ENCODE measurements around the gene SAMD9.

The SAMD9 gene

DNA sequence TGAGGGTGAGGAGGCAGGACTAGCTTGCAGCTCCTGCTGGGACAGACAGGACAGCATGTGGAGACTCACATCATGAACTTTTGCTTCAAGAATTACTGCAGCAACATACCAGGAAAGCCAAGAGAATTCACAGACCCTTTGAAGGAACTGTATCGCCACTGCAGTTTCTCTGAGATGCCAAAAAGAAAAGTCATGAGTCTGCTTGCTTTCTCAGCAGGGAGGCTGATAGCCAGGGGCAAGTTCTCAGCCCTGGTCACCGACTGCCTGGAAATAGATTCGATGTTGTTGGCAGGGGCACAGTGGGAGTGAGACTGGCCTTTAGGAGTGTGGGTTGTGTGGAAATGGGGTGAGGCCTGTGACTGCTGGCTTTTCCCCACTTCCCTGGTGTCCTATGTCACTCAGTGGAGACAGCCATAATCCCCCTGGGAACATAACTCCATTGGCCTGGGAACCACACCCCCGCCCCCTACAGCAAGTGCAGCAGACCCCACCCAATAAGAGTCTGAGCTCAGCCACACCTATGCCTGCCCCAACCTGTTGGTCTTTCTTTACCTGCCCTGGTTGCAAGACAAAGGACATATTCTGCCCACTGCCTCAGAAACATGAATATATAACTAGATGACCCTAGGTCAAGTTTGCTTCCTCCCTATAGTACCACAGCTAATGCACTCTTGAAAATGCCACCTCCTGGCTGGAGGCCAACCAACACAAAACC lies 1.6 kb upstream of the SAMD9 start:
- H3K36me3 ChIP-seq (replicated peaks): no peaks in the 10 kb centered on the region
- in situ Hi-C loops (cut with HindIII; ENCODE audit: low pct_ligation_motif_present, low sequenced_read_pairs): no loop called here
- DNase-seq: peak; percentile 78
- H3K27me3 ChIP-seq (replicated peaks): no peaks in the 10 kb centered on the region
- TF ChIP-seq, protein P1, sequence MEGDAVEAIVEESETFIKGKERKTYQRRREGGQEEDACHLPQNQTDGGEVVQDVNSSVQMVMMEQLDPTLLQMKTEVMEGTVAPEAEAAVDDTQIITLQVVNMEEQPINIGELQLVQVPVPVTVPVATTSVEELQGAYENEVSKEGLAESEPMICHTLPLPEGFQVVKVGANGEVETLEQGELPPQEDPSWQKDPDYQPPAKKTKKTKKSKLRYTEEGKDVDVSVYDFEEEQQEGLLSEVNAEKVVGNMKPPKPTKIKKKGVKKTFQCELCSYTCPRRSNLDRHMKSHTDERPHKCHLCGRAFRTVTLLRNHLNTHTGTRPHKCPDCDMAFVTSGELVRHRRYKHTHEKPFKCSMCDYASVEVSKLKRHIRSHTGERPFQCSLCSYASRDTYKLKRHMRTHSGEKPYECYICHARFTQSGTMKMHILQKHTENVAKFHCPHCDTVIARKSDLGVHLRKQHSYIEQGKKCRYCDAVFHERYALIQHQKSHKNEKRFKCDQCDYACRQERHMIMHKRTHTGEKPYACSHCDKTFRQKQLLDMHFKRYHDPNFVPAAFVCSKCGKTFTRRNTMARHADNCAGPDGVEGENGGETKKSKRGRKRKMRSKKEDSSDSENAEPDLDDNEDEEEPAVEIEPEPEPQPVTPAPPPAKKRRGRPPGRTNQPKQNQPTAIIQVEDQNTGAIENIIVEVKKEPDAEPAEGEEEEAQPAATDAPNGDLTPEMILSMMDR (IDR thresholded peaks at IDR 0.05; ENCODE audit: low read depth, low read length, missing control alignments): no peak
- H3K27ac ChIP-seq: peak overlapping the region; percentile 85
- H3K4me3 ChIP-seq (ENCODE audit: low read depth, low read length): no peak overlapping the region

DNA sequence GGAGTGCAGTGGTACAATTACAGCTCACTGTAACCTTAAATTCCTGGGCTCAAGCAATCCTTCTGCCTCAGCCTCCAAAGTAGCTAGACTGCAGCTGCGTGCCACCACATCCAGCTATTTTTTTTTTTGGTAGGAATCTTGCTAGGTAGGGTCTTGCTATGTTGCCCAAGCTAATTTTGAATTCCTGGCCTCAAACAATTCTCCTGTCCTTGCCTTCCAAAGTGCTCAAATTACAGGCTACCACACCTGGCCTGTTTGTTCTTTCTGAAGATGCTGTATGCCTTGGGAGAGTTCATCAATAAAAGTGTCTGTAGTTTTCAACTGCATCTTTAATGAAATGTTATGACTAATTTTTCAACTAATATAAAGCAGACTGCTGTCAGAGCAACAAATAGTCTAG lies 452 bp downstream of the SAMD9 start:
- Histone ChIP-seq H3K36me3 (replicated peaks) (no peaks in the 10 kb centered on the region), H3K27ac (peak overlapping the region; percentile 85), H3K27me3 (replicated peaks) (no peaks in the 10 kb centered on the region), H3K4me3 (ENCODE audit: low read depth, low read length) (peak overlapping the region; percentile 45)
- in situ Hi-C loops (cut with HindIII; ENCODE audit: low pct_ligation_motif_present, low sequenced_read_pairs): no loop called here
- DNase-seq: no peak
- TF ChIP-seq, protein P1 (IDR thresholded peaks at IDR 0.05; ENCODE audit: low read depth, low read length, missing control alignments): no peak

DNA sequence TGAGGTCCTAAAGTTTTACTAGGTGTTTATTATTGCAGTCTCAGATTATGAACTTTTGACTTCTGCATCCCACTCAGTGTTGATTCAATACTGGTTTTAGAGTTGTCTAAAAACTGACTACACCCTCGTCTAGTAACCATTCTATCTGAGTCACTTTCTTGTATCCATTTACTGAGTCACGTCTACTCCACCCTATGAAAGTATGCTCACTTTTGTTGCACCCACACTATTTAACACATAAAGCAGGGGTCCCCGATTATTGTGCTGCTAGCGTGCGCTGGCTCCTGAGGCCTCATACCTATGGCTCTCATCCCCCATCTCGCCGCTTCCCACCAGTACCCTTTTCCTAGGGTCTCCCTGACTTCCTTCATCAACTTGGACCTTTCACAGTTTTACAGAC lies 2.0 kb downstream of the SAMD9 start:
- TF ChIP-seq, protein P1 (IDR thresholded peaks at IDR 0.05; ENCODE audit: low read depth, low read length, missing control alignments): no peak
- no peak overlapping the region for H3K4me3 ChIP-seq (ENCODE audit: low read depth, low read length)
- H3K27me3 ChIP-seq (replicated peaks): no peaks in the 10 kb centered on the region
- H3K27ac ChIP-seq: peak overlapping the region; percentile 85
- DNase-seq: peak; percentile 45
- in situ Hi-C loops (cut with HindIII; ENCODE audit: low pct_ligation_motif_present, low sequenced_read_pairs): no loop called here
- no peaks in the 10 kb centered on the region for H3K36me3 ChIP-seq (replicated peaks)

DNA sequence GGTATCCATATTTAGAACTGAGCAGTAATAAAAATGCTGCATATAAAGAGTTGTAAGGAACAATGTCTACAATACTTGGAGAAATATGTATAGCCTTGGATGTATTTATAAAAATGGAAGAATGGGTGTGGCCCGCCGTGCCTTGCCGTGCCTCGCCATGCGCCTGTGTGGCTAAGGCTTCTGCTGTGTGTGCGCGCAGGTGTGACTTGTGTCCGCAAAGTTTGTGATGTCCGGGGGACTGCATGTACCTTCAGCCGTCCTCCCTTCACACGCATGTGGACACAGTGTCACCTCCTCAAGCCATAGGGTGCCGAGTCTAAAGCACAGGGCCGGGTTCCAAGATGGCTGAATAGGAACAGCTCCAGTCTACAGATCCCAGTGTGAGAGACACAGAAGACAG lies 9.8 kb downstream of the SAMD9 start:
- Histone ChIP-seq H3K36me3 (replicated peaks) (peaks cover 10% of the 10 kb centered on the region), H3K27ac (no peak overlapping the region), H3K27me3 (replicated peaks) (no peaks in the 10 kb centered on the region), H3K4me3 (ENCODE audit: low read depth, low read length) (no peak overlapping the region)
- TF ChIP-seq, protein P1 (IDR thresholded peaks at IDR 0.05; ENCODE audit: low read depth, low read length, missing control alignments): no peak
- no peak for DNase-seq
- in situ Hi-C loops (cut with HindIII; ENCODE audit: low pct_ligation_motif_present, low sequenced_read_pairs): no loop called here

DNA sequence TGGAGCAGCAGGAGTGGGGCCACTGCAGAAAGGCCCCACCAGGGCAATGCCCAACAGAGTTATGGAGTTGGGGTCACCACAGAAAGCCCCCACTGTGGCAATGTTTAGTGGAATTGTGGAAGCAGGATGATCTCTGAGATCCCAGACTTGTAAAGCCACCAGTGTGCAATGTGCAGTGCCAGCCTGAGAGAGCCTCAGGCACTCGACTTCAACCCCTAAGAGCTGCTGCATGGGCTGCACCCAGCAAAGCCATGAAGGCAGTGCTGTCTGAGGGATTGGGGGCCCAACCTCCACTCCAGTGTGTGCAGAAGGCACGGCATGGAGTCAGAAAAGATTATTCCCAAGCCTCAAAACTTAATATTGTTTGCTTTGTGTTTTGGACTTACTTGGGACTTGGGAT lies 20.4 kb downstream of the SAMD9 start:
- no peaks in the 10 kb centered on the region for H3K27me3 ChIP-seq (replicated peaks)
- in situ Hi-C loops (cut with HindIII; ENCODE audit: low pct_ligation_motif_present, low sequenced_read_pairs): no loop called here
- TF ChIP-seq, protein P1 (IDR thresholded peaks at IDR 0.05; ENCODE audit: low read depth, low read length, missing control alignments): no peak
- no peak for DNase-seq
- H3K4me3 ChIP-seq (ENCODE audit: low read depth, low read length): no peak overlapping the region
- no peak overlapping the region for H3K27ac ChIP-seq
- H3K36me3 ChIP-seq (replicated peaks): no peaks in the 10 kb centered on the region

Data from brain microvascular endothelial cell (primary cell).